DMS79 (cell line): ENCODE data around the gene PDE1A.
A peak's percentile ranks its signal among the peaks of the same experiment; 100 is the strongest.
"Not testable (repeated sequence)": the region's sequence is repeated elsewhere in the genome, so short reads cannot be mapped to it uniquely, and the experiment has no call there.

Experiments used
- DNase-seq: peaks from one replicate; lab custom pipeline; 2025; lab: John Stamatoyannopoulos, UW

The PDE1A gene

DNA sequence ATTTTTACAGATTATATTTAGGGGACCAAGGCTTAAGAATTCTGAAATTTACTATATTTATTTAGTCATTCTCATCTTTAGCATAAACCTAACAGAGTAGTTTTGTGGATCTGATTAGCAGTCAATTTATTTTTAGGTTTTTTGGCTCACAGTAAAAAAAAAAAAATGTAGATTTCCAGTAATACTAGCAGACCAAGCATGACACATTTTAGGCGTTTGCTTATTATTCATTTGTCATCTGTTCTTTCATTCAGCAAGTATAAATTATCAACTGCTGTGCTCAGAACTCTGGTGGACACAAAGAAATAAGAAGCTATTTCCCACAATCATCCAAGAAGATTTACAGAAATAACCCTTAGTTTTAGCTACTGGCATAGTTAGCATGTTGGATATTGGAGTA lies 20.6 kb downstream of the PDE1A start:
- no peak for DNase-seq

DNA sequence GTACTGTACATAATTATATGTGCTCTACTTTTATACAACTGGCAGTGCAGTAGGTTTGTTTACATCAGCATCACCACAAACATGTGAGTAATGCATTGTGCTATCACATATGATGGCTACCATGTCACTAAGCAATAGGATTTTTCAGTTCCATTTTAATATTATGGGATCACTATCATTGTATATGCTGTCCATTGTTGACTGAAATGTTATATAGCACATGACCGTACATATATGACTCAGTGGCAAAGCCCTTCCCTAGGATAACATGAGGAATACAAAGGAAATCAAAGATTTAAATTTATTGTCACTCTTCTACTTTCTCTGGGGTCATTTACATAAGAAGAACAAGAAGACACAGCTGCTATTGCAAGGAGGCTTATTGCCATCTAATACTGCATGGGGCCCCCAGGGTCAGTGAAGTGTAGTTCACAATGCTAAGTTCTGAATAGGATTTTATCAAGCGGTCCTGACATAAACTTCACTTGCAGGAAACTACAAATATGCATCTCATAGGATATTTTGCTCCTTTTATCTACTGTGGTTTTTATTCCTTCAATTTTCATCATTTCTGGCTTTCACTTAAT lies 21.8 kb downstream of the PDE1A start:
- no peak for DNase-seq

- DNase-seq, result no peak
These were observed 22.7 kb downstream of the PDE1A start for GRCh38 chr2:182404092-182404491.

GRCh38 chr2:182393270-182393760 lies 33.5 kb downstream of the PDE1A start:
- no peak for DNase-seq

DNA sequence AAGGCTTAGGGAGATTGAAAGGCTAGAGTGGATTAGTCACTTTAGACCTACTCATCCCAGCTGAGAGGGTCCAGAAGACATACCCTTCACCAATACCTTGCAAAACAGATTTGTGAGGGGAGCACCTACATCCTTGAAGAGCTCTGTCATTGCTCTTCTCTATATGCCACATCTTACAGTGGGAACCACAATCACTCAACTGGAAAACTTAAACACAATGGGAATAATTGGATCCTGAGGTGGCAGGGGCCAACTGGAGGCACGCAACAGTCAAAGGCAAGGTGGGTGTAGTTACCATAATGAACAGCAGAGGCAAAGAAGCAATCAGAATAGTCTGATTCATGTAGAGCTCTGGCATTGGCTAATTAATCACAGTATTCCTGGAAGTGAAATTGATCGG lies 35.4 kb downstream of the PDE1A start:
- DNase-seq, result no peak

DNA sequence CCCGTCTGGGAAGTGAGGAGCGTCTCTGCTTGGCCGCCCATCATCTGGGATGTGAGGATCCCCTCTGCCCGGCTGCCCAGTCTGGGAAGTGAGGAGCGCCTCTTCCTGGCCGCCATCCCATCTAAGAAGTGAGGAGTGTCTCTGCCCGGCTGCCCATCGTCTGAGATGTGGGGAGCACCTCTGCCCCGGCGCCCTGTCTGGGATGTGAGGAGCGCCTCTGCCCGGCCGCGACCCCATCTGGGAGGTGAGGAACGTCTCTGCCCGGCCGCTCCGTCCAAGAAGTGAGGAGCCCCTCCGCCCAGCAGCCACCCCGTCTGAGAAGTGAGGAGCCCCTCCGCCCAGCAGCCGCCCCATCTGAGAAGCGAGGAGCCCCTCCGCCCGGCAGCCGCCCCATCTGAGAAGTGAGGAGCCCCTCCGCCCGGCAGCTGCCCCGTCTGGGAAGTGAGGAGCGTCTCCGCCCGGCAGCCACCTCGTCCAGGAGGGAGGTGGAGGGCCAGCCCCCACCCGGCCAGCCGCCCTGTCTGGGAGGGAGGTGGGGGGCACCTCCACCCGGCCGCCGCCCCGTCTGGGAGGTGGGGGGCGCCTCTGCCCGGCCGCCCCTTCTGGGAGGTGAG lies 40.5 kb downstream of the PDE1A start:
- DNase-seq, result not testable (repeated sequence)

DNA sequence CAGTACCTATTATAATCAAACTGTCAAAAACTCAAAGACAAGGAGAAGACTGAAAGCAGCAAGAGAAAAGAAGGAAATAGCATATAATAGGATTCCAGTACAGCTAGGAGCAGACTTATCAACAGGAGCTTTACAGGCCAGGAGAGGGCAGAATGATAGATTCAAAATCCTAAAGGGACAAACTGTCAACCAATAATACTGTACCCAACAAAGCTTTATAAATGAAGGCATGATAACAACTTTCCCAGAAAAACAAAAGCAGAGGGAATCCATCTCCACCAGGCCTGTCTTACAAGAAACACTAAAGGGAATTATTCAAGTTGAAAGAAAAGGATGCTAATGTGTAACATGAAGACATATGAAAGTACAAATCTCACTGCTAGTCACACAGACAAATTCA lies 42.0 kb downstream of the PDE1A start:
- DNase-seq, result no peak

DNA sequence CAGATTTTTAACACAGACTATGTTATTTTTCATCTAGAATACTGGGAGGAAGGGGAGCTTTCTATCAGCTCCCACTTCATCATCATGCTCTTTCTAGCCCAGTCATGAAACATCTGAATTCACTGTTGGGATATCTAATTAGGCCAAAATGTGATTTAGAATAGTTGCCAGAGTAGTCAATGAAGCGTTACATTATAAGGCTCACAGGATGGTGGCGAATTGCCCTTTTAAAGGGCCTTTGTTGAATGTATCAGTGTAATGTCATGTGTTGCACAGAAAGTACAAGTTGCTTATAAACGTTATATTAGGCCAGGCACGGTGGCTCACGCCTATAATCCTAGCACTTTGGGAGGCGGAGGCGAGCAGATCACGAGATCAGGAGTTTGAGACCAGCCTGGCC lies 45.6 kb downstream of the PDE1A start:
- DNase-seq, result no peak

DNA sequence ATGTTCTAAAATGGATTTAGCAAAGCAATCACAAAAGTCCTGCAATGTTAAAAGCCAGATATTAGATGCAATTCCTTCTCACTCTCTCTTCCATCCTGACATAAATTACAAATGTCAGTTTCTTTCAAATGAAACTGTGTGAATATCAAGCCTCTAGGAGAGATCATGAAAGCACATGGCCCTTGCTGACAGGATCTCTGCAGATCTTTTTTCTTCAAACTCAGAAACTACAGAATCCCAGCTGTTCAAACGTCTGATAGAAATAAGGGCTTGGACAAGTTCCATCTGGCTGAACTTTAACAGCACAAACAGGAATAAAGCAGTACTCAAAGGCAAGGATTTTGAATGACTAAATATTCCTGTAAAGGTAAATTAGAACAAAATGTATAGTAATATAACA lies 47.6 kb downstream of the PDE1A start:
- DNase-seq, result peak; percentile 26

GRCh38 chr2:182378759-182379158 lies 48.1 kb downstream of the PDE1A start:
- no peak for DNase-seq

DNA sequence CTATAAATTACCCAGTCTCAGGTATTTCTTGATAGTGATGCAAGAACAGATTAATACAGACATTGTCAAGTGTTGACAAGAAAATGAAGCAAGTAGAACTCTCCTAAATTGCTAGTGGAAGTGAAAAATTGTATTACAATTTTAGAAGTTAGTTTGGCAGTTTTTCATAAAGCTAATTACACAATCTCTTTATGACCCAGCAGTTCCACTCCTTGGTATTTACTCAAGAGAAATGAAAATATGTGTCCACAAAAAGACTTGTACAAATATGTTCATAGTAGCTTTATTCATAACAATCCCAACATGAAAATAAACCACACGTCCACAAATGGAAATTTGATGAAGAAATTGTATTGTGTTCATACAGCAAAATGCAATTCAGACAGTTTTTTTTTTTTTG lies 49.4 kb downstream of the PDE1A start:
- DNase-seq, result no peak

DNA sequence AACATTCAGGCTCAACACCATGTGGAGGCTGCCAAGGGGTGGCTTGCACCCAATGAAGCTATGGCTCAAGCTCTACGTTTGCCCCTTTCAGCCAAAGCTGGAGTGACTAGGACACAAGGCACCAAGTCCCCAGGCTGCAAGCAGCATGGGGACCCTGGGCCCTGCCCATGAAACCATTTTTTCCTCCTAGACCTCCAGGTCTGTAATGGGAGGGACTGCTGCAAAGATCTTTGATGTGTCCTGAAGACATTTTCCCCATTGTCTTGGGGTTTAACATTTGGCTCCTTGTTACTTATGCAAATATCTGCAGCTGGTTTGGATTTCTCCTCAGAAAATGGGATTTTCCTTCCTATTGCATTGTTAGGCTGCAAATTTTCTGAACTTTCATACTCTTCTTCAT lies 51.0 kb downstream of the PDE1A start:
- no peak for DNase-seq

- DNase-seq, result no peak
These were observed 54.2 kb downstream of the PDE1A start for GRCh38 chr2:182372661-182373060.

GRCh38 chr2:182368996-182369395 lies 57.8 kb downstream of the PDE1A start:
- no peak for DNase-seq

DNA sequence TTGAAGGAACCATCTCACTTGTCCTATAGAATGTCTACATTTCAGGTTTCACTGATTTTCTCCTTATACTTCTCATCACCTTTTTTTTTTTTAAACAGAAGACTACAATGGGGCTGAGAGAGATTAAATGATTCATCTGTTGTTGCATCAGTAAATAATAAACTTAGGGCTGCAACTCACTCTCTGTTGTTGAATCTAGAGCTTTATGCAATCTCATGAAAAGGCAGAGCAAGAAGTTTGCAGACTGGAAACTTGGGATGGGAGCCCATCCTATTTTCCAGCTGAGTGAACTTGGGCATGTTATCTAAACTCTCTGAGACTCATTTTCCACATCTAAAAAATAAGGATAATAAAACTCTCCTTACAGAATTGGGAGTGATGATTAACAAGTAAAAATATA lies 58.4 kb downstream of the PDE1A start:
- DNase-seq, result no peak

DNA sequence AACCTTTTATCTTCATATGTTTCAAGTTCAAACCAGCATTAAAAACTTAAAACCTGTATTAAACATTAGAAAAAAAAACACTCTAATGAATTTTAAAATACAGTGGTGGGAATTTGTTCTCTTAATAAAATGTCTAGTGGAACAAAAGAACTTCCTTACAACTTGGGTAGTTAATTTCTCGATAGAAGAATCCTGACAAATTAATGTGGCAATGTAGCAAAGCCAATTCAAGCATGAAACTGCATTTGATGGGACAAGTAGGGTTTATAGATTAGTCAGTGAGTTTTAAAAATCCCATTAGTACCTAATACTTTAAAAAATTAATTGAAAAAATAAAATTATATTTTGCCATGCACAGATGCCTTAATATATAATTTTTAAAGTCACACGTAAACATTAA lies 59.4 kb downstream of the PDE1A start:
- no peak for DNase-seq

GRCh38 chr2:182366628-182367027 lies 60.2 kb downstream of the PDE1A start:
- peak; percentile 91 for DNase-seq

GRCh38 chr2:182365855-182366254 lies 61.0 kb downstream of the PDE1A start:
- DNase-seq, result no peak

- DNase-seq, result no peak
These were observed 65.4 kb downstream of the PDE1A start for GRCh38 chr2:182361477-182361876.

- DNase-seq, result no peak
These were observed 66.1 kb downstream of the PDE1A start for GRCh38 chr2:182360663-182361260.

GRCh38 chr2:182359990-182360662 lies 66.7 kb downstream of the PDE1A start:
- no peak for DNase-seq

DNA sequence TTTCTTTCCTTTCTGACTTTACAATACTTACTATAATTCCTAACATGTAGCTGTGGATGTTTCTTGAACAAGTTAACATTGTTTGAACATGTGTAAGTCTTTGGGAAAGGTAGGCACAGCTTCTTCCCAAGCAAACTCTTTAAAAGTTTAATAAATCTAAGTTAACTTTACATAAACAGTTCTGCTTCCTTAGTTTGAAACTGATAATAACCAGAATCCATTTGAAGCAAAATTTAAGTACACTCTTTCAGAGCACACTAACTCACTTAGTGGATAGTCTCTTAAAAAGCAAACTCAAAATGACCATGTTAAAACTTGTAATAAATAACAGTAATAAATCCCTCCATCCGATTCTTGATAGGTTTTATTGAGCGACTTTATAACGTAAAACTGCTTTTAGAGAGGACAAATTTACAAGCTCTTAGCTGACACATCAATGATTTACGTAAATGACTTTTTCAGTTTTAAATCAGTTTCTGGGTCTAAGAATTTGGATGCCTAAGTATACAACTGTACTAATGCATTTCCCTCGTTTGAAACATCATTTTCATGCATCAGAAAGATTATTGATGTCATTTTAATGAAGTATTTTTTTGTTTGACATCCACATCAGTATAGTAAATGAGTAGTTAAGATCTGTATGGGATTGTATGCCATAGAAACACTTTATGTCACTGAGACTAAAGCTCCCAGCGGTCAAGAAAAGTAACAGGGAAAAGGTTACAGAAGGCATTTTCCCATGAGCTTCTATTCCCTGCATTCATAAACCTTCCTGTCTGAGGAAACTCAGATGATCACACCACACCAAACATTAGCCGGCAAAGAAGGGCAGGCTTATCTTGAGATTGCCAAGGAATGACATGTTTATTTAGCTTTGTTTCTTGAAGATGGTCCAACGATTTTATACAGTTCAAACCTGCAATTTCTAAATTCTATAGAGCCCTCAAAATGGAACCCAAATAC lies 67.5 kb downstream of the PDE1A start:
- DNase-seq, result no peak
